Lower leg skin (tissue), 4 donors: ENCODE measurements around the gene AQP1. TPM values are rescaled to one million over a fixed set of nuclear protein-coding genes. Genes with fewer than 3 reads are reported as not detected.

ENCODE experiments used
- DNase-seq, 2 donors: peaks; one replicate each; pipeline ENCODE4 v3.0.0-alpha.2; 2019; ENCODE audit warnings: low spot score in 2 of 2
- H3K4me3 ChIP-seq: fragments of 200-600 bp; sonication (generic); 2 replicates; pipeline ENCODE4 v1.5.1; 2017; ENCODE audit warnings: mild to moderate bottlenecking, low read depth; ENCODE audit not compliant: poor library complexity, severe bottlenecking
- CTCF ChIP-seq, 3 donors: fragments of 450-650 bp; IDR thresholded peaks; one replicate each; pipeline ENCODE4 v1.5.1; 2016; ENCODE audit warnings: antibody characterized with exemption in 3 of 3, mild to moderate bottlenecking in 3 of 3, moderate library complexity in 2 of 3
- POLR2A ChIP-seq, 2 donors: fragments of 450-650 bp; IDR thresholded peaks; one replicate each; pipeline ENCODE4 v1.6.1; 2016 to 2017; ENCODE audit warnings: antibody characterized with exemption in 2 of 2, mild to moderate bottlenecking in 1 of 2, moderate library complexity in 1 of 2
- WGBS, 2 donors: methylation state at CpG; one replicate each; pipeline ENCODE4 v1.1.5; 2018; 5-methylcytosine and 5-hydroxymethylcytosine counted together
- intact Hi-C: fragments of 100-400 bp; cut with DNase I; formaldehyde crosslinking; loops from one replicate; pipeline ENCODE4 v1.15.0; 2023; ENCODE audit warnings: low total_unique reads
- total RNA-seq, 4 donors: library from RNA; depleted of rRNA; stranded (reverse); fragments of >200 nt; gene quantifications; one replicate each; pipeline ENCODE4 v1.1.0, GENCODE V29; 2016

AQP1 gene
- total RNA-seq, 4 donors from 2014 or later = 50.7 to 247 (median 103) TPM

DNA sequence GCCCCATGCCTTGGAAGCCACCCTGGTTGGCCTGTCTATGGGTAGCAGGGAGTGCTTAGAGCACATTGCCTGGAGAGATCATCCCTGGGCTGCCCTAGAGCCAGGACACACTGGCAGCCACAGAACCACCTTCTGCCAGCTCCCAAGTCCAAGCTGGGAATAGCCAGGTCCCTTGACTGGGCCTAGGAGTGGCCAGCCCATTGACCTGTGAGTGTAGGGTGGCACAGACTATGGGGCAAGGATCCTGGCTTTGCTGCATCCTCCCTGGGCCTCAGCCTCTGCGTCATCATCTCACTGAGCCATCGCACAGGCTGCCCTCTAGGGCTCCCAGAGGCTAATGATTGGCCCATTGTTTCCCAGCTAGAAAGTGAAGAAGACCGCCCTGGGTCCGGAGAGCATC lies 7.0 kb downstream of the AQP1 start:
- intact Hi-C loops = no loop called here
- peak in 1 of 2 donors; percentile 79 for DNase-seq
- TF ChIP-seq CTCF (IDR thresholded peaks at IDR 0.05) (no peak), POLR2A (IDR thresholded peaks at IDR 0.05) (no peak)
- WGBS, 2 donors = 88 to 92% methylated on average over 2 to 4 of the region's 4 CpGs
- no peak overlapping the region for H3K4me3 ChIP-seq

DNA sequence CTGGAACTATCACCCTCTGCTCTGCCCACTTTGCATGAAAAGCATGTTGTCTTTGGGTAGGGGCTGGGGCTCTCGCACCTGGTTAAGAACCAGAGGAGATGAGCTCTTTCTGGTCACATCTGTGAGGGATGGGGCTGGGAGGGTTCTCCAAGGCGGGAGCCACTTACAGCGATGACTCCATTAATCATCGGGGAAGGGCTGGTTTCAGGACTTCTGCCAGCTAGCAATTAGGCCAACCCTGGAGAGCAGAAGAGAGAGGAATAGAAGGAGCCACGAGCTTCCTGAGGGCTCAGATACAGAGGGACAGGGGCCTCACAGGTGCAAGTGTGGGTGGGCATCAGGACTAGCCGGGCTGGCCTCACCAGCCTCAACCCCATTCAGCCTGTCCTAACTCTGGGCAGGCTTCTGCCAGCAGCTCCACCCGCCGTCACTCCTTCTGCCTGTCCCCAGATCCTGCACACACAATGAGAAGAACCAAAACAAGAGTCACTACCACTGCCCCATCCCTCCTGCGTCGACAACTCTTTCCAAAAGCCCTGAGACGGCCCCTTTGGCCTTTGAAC lies 8.4 kb downstream of the AQP1 start:
- no peak overlapping the region for H3K4me3 ChIP-seq
- intact Hi-C loops = no loop called here
- TF ChIP-seq CTCF (IDR thresholded peaks at IDR 0.05) (no peak), POLR2A (IDR thresholded peaks at IDR 0.05) (no peak)
- peak in 1 of 2 donors; percentile 86 for DNase-seq
- WGBS, 2 donors = 45 to 46% methylated on average over 11 of the region's 11 CpGs

DNA sequence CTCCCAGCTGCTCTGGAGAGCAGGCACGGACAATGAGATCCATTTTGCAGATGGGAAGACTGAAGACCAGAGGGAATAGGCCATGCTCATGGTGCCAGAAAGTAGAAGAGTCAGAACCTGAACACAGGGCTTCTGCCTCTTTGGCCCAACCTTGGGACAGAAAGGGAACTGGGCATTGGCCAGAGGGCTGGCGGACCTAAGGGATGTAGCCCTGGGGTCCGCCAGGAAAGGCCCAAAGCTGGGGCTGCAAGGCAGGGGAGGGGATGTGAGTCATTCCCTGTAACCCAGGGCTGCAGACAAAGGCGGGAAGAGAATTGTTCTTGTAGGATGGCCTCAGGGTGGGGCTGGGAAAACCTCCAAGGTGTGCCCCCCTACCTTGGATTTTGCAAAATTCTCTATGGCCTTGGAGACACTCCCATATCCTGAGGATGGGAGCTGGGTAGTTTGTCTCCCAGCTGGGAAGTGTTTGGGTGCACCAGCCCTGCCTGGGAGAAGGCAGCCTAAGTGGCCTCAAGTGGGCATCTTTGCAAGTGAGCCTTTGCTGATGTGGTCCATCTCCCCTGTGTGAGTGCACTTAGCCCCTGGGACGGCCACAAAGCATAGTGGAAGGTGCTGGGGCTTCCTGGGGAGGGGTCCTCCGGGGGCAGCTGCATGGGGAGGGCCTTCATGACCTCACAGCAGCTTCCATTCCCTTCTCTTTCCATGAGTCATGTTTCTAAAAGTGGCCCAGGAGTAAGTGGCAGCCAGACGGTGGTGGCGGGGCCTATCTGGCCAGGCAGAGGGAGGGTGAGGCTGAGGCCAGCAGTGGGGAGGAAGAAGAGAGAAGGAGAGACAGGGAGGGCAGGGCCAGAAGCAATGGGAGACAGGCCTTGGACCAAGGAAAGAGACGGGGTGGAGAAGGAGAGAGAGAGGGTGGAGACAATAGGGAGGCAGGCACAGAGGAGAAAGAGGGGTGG lies 9.2 kb downstream of the AQP1 start:
- no peak for TF ChIP-seq POLR2A (IDR thresholded peaks at IDR 0.05)
- no peak for TF ChIP-seq CTCF (IDR thresholded peaks at IDR 0.05)
- WGBS, 2 donors = 45 to 51% methylated on average over 9 of the region's 9 CpGs
- intact Hi-C loops = no loop called here
- DNase-seq = peak in 1 of 2 donors; percentile 83
- H3K4me3 ChIP-seq = no peak overlapping the region

DNA sequence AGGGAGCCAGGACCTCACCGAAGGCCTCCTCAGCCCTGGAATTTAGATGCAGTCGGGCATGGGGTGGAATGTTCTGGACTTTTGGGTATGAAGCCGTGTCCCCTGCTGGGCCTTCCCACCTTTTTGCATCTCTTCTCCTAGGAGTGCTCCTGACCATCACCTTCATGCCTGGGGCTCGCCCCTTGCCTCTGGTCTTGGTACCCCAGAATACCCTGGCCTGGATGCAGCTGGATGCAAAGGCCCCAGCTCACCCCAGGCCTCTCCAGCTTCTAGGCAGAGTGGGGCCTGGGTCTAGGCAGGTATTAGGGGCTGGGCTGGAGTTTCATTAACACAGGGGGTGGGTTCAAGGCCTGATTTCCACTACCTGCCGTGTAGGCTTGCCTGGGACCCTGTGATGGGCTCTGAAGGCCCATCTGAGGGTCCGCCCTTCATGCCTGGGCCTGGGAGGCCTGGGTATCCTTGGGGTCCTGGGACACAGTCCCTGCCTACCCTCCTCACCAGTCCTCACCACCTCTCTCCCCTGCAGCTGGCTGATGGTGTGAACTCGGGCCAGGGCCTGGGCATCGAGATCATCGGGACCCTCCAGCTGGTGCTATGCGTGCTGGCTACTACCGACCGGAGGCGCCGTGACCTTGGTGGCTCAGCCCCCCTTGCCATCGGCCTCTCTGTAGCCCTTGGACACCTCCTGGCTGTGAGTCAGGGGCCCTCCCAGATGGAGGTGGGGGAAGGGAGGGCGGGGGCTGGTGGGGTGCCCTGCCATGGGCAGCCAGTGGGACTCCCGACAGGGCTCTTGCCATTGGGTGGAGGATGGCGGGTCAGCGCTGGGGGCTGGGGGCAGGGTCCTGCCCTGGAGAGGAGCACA lies 10.1 kb downstream of the AQP1 start:
- H3K4me3 ChIP-seq = no peak overlapping the region
- peak in 1 of 2 donors; percentile 82 for DNase-seq
- intact Hi-C loops = no loop called here
- TF ChIP-seq CTCF (IDR thresholded peaks at IDR 0.05) (no peak), POLR2A (IDR thresholded peaks at IDR 0.05) (no peak)
- 84 to 88% methylated on average over 11 to 14 of the region's 19 CpGs for WGBS, 2 donors

GRCh38 chr7:30922596-30922995 lies 10.9 kb downstream of the AQP1 start:
- no peak overlapping the region for H3K4me3 ChIP-seq
- peak in 1 of 2 donors; percentile 74 for DNase-seq
- WGBS, 2 donors = 91 to 93% methylated on average over 7 to 9 of the region's 9 CpGs
- TF ChIP-seq POLR2A (IDR thresholded peaks at IDR 0.05) = no peak
- TF ChIP-seq CTCF (IDR thresholded peaks at IDR 0.05) = no peak
- intact Hi-C loops = no loop called here
